AG09309 (cell line): ENCODE data around the gene AP2A2.

Experiments
- DNase-seq: peaks from one replicate; pipeline ENCODE4 v3.0.0-alpha.2; 2010; ENCODE audit warnings: low read depth
- H3K4me3 ChIP-seq: 2 replicates; pipeline ENCODE4 v1.5.1; 2011; ENCODE audit warnings: mild to moderate bottlenecking, low read depth, low read length, moderate library complexity; ENCODE audit not compliant: control insufficient read depth
- CTCF ChIP-seq: IDR thresholded peaks from 2 replicates; pipeline ENCODE4 v1.5.1; 2011; ENCODE audit warnings: mild to moderate bottlenecking, low read depth, low read length, inconsistent platforms; ENCODE audit not compliant: insufficient read depth, control insufficient read depth; ENCODE audit errors: missing control alignments

Gene AP2A2

DNA sequence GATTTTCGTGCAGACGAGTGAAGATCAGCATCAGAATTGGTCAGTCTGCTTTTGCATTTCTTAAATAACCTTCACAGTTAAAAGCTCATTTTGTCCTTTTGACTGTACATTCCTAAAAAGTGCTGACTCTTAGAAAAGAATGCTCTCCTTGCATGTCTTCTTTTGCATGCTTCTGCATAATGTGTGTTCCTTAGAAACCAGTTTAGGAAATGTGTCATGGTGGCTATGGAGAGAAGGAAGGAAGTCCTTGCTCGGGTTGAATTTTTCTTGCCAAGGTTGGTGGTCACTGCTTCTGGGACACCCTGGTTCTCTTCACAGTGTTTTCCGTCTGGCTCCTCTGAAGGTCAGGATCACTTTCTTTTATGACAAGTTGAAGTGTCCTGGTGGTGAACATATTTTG lies 6.8 kb downstream of the AP2A2 start:
- H3K4me3 ChIP-seq: no peak overlapping the region
- DNase-seq: no peak
- no peak for TF ChIP-seq CTCF

DNA sequence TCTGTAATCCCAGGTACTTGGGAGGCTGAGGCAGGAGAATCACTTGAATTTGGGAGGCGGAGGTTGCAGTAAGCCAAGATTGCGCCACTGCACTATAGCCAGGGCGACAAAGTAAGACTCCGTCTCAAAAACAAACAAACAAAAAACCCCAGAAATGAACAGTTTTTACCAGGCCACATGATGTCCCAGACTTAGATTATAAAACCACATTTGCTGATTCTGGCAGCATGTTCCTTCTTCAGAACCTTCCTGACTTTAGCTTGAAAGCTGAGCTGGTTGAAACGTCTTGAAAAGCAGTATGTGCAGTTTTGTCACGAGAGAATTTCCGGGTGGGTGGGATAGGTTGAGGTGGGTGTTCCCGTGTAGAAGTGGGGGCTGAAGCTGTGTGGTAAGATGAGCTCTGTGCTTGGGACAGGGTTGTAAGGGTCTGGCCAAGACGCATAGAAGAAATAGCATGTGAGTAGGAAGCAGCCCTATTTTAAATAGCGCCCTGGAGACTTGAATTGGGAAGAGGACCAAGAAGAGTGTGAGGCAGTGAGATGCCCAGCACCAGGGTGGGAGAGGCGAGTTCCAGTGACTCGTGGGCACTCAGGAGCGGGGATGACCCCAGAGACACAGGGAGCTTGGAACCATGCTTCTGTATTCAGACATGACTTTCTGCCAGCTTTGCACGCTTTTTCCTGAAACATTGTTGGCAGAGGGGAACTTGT lies 7.6 kb downstream of the AP2A2 start:
- H3K4me3 ChIP-seq: no peak overlapping the region
- DNase-seq: no peak
- no peak for TF ChIP-seq CTCF

GRCh38 chr11:933936-934335 lies 8.3 kb downstream of the AP2A2 start:
- no peak for TF ChIP-seq CTCF
- DNase-seq: no peak
- no peak overlapping the region for H3K4me3 ChIP-seq

DNA sequence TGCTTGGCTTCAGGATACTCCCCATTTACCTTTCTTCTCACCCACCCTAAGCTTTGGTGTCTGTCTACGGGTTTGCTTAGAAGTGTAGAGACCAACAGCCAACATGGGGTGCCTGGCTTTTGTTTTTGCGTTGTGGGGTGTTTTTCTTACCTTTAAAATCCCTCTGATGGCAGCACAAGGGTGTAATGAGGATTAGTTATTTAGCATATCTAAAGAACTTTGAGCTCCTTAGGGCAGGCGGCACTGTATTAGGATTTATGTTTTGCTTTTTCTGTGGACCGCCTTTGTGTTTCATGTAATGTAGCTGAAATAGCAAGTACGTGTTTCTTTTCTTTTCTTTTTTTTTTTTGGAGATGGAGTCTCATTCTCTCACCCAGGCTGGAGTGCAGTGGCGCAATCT lies 8.9 kb downstream of the AP2A2 start:
- DNase-seq: no peak
- H3K4me3 ChIP-seq: no peak overlapping the region
- TF ChIP-seq CTCF: no peak

DNA sequence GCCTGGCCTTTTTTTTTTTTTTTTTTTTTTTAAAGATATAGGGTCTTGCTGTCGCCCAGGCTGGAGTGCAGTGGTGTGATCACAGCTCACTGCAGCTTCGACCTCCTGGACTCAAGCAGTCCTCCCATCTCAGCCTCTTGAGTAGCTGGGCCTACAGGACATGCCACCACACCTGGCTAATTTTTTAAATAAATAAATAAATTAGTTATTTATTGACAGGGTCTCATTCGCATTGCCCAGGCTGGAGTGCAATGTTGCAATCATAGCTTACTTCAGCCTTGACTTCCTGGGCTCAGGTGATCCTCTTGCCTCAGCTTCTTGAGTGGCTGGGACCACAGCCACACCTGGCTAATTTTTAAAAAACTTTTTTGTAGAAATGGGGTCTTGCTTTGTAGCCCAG lies 10.5 kb downstream of the AP2A2 start:
- TF ChIP-seq CTCF: no peak
- no peak overlapping the region for H3K4me3 ChIP-seq
- no peak for DNase-seq

DNA sequence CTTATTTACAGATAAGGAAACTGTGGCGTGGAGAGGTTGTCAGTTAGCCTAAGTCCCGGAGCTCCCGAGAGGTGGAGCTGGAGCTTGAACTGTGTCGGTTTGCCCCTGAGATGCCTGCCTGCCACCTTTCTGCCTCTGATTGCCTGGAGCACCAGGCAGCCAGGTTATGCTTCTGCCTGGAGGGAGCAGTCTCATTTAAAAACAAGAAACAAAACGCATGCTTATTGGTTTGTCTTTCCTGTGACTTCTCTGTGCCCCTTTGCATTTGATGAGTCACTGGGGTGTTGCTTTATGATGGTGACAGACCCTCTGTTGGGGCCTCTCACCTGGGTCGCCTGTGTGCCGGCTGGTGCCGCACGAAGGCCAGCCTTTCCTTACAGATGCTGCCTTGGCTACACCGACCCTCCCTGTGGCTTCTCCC lies 12.2 kb downstream of the AP2A2 start:
- no peak overlapping the region for H3K4me3 ChIP-seq
- TF ChIP-seq CTCF: no peak
- DNase-seq: no peak

DNA sequence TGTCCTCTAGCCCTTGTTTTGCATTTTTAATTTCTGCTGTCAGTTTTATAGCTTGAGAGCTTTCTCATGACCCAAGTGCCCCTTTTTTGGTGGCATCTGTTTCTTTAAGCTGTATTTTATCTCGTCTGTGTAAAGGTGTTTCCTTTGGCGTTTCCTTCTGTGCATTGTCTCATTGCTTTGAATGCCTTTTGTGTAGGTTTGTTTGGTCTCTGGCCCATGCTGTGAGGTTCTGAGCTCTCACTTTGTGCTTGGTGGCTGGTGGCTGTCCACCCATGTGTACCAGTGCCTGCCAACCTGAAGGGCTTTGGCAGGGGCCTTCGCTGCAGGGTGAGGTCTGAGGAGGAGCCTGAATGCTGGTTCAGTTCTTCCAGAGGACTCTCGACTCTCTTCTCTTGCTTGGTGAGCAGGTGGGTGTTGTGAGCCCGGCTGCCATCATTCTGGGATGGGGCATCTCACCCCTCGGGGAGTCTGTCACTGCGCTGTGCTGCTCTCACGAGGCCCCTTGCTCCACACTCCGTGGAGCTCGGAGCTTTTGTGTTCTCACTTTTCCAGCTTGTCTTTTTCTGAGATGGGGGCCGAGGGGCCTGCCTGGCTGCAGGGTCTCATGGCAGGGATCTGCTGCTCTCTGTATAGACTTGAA lies 14.9 kb downstream of the AP2A2 start:
- H3K4me3 ChIP-seq: no peak overlapping the region
- TF ChIP-seq CTCF: no peak
- DNase-seq: no peak
